ENCODE data around the gene ZBTB7A.
"Not testable (repeated sequence)": the region's sequence is repeated elsewhere in the genome, so short reads cannot be mapped to it uniquely, and the experiment has no call there.

The ZBTB7A gene

DNA sequence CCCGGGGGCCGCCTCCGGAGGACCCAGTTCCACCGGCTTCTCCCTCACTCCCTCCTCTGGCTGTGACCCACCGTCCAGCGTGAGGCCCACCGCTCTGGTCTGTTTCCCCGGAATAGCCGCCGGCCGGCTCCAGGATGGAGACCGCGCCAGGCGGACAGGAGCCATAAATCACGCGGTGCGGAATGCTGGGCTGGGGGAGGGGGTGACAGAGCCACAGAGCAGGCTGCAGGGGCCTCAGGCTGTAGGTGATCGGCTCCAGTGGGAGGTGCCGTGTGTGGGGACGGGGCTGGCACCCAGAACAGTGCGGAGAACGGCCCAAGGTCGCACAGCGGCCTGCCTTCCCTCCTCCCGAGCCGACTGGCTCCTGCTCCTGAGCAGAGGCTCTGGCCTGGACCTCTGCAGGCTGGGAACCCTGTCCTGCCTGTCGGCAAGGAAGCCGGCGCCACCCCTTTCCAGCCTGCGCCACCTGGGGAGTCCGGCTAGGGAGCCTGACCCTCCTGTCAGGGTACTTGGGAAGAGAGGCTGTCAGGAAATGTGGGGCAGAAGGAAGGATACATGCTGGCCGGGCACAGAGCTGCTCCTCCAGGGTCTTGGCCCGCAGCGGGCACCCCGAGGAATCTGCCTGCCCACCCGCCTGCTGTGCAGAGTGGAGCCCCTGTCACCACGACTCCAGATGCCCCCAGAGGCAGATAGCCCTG lies 50.8 kb downstream of the ZBTB7A start:
- no peak for DNase-seq (ENCODE audit: low spot score)

DNA sequence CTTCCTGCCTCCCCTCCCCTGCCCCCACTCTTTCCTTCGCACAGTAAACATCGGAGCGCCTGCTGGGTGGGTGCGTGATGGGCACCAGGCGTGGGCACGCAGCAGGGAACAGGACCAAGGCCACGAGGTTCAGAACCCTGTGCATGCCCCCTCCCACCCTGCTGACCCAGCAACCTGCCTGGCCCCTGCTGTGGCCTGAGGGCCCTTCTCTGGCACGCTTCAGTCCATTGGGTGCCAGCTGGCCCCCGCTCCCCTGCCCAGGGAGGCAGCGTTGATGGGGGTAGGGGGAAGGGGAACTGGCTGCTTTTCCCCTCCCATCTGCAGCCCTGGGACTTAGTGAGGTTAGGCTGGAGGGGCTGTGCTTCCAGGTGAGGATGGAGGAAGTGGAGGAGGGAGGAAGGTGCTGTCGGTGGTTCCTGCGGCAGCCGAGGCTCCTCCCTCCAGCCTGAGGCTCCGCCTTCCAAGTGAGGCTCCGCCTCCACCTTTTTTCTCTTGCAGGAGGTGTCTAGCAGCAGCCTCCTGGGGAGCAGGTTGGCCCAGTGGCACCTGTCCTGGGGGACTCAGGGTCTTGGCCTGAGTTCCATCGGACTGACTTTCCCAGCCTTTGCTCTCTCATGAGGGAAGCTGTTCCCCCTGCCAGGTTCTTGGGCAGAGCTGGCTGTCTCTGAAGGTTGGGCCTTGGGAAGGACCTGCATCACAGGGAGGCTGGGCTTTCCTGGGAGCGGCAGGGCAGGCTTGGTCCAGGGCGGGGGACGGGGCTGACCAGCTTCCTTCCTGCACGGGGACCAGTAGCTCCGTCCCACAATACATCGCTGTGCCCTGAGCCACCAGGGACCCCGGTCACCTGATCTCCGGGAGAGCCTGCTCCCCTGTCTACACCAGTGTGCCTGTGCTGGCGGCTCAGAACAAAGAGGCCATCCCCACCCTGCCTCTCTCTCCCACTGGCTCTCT lies 51.9 kb downstream of the ZBTB7A start:
- DNase-seq (ENCODE audit: low spot score), result peak; percentile 15

DNA sequence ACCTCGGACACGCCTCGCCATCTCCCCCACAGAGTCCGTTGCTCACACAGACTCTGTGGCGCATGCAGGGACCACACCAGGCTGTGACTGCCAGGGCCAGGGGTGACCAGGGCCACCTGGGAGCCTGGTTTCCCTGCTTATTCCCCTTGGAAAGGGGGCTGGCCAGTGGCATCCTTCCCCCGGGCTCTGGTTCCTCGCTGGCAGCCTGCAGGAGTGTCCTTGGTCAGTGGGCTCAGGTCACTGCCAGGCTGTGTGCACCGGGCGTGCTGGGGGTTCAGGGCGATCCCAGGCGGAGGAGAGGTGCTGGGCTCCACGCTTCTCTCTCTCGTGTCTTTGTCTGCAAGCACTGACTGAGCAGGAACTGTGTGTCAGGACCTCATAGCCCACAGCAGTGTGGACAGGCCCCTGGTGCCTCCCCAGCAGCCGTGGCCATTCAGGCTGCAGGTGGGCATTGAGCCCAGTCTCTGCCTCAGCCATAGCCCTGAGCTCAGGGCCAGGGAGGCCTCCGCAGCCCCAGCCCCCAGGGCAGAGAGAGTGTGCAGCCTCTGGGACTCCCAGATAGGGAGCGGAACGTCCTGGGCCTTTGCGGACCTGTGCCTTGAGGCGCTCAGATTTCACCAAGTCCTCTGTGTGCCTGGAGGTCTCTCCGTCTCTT lies 52.7 kb downstream of the ZBTB7A start:
- DNase-seq (ENCODE audit: low spot score), result no peak

DNA sequence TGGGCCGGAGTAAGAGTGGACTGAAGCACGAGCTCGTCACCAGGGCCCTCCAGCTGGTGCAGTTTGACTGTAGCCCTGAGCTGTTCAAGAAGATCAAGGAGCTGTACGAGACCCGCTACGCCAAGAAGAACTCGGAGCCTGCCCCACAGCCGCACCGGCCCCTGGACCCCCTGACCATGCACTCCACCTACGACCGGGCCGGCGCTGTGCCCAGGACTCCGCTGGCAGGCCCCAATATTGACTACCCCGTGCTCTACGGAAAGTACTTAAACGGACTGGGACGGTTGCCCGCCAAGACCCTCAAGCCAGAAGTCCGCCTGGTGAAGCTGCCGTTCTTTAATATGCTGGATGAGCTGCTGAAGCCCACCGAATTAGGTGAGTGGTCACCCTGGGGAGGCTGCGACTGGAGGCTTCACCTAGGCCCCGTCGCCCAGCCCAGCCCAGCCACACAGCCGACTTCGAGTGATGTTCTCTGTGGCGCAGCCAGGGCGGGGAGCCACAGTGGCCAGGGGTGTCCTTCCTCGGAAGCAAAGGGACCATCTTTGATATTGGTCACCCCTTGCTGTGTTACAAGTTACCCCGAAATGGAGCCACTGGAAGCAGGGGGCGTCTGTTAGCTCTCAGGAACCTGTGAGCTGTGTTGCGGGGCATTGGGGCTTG lies 53.6 kb downstream of the ZBTB7A start:
- DNase-seq (ENCODE audit: low spot score), result no peak

DNA sequence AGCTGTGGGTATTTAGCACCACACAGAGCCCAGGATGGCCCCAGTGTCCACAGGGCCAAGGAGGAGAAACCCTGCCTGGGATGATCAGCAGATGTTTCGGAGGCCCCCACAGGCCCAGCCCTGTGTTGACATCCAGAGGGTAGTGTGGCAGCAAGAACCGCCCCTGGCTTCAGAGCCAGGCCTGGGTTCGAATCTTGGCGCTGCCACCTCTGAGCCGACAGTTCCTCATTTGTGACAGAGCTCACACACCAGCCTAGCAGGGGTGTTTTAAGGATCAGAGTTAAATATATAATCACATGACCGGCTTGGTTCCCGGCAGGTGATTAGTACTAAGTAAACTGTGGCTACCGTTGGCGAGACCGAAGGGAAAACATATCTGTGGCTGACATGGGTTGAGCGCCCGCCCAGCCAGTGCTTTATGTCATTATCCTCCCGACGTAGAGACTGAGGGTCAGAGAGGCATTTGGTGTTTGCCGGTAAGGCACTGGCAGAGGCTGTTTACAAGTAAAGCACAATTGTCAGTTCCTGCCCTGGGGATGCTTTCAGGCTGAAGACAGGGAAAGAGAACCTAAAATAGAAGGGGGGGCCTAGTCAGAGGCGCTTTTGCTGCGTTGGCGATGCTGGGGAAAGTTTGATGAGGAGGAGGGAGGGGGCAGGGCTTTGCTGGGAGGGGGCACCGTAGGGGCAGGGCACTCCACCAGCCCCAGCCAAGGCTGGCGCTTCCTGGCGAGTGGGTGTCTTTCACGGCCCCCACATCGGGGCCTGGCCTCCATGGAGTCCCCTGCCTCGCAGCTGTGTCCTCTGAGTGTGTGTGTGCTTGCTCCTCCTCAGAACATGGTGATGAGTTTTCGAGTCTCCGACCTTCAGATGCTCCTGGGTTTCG lies 54.4 kb downstream of the ZBTB7A start:
- DNase-seq (ENCODE audit: low spot score), result no peak

DNA sequence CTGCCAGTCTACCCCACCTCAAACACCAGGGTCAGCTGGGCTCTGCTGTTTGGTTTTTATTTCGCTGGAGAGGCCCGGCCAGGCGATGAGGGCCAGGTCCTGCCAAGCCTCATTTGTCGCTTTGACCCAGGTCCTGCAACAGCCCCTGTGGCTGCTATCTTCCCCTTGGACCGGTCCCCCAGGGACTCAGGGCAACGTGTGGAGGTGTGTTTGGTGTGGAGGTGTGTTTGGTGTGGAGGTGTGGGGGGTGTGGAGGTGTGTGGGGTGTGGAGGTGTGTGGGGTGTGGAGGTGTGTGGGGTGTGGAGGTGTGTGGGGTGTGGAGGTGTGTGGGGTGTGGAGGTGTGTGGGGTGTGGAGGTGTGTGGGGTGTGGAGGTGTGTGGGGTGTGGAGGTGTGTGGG lies 55.3 kb downstream of the ZBTB7A start:
- DNase-seq (ENCODE audit: low spot score), result not testable (repeated sequence)

DNA sequence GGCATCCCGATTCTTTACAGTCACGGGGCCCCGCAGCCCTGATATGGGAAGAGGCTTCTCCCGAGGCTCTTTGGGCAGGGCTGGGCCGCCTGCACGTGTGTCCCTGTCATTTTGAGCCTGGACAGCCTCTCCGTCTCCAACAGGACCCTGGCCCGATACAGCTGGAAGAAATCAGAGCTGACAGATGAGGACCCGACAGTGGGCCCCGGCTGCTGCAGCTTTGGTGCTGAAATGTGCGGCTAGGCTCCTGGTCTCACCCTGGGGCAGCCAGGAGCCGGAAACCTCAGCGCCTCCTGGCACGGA lies 55.9 kb downstream of the ZBTB7A start:
- no peak for DNase-seq (ENCODE audit: low spot score)

DNA sequence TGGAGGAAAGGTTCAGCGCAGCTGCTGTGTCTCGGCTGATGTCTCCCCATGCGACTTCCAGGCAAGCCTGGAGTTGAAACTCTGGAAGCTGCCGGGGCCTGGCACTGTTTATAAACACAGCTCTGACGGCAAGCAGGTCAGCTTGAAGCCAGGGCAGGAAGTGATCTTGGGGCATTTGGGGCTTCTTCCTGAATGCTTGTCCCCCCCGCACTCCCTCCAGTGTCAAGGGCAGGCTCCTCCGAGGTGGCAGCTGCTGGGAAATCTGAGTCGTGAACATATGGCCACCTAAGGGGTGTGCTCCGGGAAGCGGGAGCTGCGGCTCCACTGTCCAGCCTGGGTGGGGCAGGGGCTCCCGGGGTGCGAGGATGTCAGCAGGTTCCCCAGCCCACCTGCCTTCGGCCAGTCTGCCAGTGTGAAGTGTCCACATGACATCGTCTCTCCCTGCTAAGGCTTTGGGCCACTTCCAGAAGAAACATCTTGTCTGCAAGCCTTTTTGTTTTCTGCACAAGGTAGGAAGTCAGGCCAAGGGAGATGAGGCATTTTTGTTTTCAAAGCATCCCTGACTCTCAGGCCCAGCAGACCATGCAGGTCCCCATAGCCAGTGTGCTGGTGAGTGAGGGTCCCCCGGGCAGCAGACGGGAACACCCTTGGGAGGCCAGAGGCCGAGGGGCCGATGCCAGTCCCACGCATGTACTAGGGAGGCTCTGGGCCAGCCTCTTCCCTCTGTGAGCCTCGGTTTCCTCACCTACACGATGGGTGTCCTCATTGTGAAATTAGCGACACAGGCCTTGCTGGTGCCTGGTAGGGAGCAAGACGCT lies 56.5 kb downstream of the ZBTB7A start:
- DNase-seq (ENCODE audit: low spot score), result no peak

DNA sequence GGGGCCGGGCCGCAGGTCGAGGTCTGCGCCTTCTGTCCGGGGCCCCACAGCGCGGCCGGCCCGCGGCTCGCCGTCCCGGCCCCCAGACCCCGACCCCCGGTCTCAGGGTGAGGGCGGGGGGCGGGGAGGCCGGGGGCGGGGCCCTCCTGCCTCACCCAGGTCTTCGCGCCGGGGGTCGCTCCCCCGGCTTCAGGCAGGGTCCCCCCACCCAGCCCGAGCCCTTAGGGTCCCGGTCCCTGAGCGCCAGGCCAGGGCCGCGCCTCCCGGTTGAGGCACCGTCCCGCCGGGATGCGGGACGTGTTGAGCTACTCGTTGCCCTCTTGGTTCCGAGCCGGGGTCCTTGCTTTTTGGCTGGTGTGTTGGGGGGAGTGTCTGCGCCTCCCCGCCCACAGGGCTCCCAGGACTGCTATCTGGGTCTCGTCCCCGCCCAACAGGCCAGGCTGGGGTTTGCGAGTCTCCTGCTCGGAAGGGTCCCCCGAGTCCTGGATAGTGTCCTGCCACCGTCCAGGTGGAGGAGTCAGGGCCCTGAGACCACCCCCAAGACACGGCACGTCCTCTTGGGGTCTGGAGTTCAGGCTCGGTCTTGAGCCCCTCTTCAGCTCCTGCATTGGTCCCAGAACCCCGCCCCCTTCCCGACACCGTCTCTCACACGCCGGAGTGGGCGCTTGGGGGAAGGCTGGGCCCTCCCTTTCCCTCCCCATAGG lies 58.7 kb downstream of the ZBTB7A start:
- no peak for DNase-seq (ENCODE audit: low spot score)

DNA sequence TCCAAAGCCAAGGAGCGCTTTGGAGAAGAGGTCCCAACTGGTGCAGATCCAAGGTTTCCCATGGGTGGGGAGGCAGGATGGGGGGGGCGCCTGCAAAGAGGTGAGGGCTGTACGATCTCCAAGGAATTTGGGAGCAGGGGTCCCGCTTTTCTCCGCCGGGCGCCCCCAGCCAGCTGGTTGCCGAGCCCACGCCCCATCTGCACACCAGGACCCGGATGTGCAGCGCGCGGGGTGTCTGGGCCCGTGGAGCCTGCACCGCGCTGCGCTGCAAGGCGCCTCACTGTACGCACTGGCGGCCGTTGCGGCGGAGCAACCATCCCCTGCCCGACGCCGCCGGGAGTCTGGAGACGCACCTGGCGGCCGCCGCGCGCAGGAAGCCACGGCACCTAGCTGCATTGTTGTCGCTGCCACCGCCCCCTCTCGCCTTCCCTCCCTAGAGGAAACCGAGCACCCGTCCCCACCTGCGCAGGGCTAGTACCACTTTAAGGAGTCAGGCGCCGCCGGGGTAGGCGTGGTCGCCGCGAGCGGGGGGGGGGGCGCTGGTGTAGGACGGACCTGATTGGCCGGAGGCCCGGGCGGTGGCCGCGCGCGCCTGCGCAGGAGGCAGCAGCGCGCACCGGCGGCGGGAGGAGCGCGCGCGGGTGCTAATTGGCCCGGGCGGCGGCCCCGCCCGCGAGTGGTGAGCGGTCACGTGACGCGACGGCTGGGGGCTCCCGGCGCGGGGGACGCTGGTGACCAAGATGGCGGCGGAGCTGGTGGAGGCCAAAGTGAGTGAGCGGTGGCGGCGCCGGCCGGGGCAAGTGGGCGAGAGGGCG lies 59.5 kb downstream of the ZBTB7A start, which contains the start of gene PIAS4:
TSS of gene PIAS4 (plus strand) at position 716 of the 815 bp plus-strand sequence. CDS start at position 741, 25 bp downstream.
- peak; percentile 94 for DNase-seq (ENCODE audit: low spot score)

DNA sequence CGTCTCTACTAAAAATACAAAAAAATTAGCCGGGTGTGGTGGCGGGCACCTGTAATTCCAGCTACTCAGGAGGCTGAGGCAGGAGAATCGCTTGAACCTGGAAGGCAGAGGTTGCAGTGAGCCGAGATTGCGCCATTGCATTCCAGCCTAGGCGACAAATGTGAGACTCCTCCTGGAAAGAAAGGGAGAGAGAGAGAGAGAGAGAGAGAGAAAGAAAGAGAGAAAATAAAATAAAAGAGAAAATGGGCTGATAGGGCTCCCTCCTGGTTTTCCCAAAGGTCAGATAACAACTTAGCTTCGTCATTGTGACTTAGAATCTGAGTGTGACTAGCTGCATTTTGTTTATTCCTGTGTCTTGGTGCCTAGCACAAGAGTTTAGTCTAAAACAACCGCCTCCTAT lies 61.3 kb downstream of the ZBTB7A start:
- DNase-seq (ENCODE audit: low spot score), result not testable (repeated sequence)

DNA sequence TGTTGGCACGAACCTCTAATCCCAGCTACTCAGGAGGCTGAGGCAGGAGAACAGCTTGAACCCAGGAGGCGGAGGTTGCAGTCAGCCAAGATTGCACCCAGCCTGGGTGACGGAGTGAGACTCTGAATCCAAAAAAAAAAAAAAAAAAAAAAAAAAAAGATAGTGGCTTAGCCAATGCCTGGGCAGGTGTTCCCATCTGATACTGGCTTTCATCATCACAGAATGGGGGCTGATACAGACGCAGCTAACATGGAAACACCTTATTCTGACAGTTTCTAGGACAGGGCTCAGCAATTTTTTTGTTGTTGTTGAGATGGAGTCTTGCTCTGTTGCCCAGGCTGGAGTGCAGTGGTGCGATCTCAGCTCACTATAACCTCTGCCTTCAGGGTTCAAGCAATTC lies 65.9 kb downstream of the ZBTB7A start:
- DNase-seq (ENCODE audit: low spot score), result not testable (repeated sequence)

DNA sequence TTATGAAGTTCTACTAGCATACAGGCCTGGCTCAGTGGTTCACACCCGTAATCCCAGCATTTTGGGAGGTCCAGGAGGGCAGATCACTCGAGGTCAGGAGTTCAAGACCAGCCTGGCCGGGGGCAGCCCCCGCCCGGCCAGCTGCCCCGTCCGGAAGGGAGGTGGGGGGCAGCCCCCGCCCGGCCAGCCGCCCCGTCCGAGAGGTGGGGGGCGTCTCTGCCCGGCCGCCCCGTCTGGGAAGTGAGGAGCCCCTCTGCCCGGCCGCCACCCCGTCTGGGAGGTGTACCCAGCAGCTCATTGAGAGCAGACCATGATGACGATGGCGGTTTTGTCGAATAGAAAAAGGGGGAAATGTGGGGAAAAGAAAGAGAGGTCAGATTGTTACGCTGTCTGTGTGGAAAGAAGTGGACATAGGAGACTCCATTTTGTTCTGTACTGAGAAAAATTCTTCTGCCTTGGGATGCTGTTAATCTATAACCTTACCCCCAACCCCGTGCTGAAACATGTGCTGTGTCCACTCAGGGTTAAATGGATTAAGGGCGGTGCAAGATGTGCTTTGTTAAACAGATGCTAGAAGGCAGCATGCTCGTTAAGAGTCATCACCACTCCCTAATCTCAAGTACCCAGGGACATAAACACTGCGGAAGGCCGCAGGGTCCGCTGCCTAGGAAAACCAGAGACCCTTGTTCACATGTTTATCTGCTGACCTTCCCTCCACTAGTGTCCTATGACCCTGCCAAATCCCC lies 67.9 kb downstream of the ZBTB7A start:
- not testable (repeated sequence) for DNase-seq (ENCODE audit: low spot score)

DNA sequence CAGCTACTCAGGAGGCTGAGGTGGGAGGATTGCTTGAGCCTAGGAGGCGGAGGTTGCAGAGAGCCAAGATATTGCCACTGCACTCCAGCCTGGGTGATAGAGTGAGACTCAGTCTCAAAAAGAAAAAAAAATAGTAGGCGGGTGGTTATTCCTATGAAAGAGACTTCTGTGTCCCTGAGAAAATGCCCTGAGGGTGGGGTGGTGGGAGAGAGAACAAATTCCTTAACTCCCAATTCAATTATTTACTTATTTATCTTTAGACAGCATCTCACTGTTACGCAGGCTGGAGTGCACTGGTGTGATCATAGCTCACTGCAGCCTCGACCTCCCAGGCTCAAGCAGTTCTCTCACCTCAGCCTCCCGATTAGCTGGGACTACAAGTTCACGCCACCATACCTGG lies 71.1 kb downstream of the ZBTB7A start:
- no peak for DNase-seq (ENCODE audit: low spot score)

Data from CD4-positive, alpha-beta T cell treated with Interleukin-15 for 4 hours (primary cell).